ENCODE data around the gene CARD11. TPM values are rescaled to one million over a fixed set of nuclear protein-coding genes. Genes with fewer than 3 reads are reported as not detected.
A peak's percentile ranks its signal among the peaks of the same experiment; 100 is the strongest.

Gene CARD11
- total and polyA plus RNA-seq, 5 donors from 2014 or later = 7.1 to 118 (median 10.8) TPM

DNA sequence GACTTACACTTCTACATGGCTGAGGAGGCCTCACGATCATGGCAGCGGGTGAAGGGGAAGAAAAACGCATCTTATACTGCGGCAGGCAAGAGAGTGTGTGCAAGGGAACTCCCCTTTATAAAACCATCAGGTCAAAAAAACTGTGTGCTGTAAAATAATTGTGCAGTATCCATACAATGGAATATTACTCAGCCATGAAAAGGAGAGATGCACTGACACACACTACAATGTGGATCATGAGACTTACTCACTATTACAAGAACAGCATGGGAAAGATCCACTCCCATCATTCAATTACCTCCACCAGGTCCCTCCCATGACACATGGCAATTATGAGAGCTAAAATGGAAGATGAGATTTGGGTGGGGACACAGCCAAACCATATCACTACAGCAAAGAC lies 27.2 kb upstream of the CARD11 start:
- H3K27ac ChIP-seq (ENCODE audit: insufficient read depth, low read length, poor library complexity, severe bottlenecking) = no peak overlapping the region
- H3K9me3 ChIP-seq (ENCODE audit: control insufficient read depth in 2 of 2, low read length in 2 of 2) = peaks cover 7% of the 10 kb centered on the region in 2 experiments
- H3K4me3 ChIP-seq (ENCODE audit: low read depth, low read length) = no peak overlapping the region
- ATAC-seq (ENCODE audit: low read depth in 2 of 2) (no peak), DNase-seq (no peak)
- Mint-ChIP-seq H3K9me3 (peaks cover 0 to 11% (median 0%) of the 10 kb centered on the region in 7 donors), H3K4me1 (peaks cover 15 to 45% (median 35%) of the 10 kb centered on the region in 4 donors), H3K36me3 (peaks cover 10% of the 10 kb centered on the region), H3K27ac (no peak overlapping the region), H3K27me3 (peaks cover 9% of the 10 kb centered on the region), H3K4me3 (no peak overlapping the region)
- peaks cover 22% of the 10 kb centered on the region for H3K4me1 ChIP-seq (ENCODE audit: control insufficient read depth, insufficient read depth, low read length, poor library complexity, severe bottlenecking)
- no peaks in the 10 kb centered on the region for H3K27me3 ChIP-seq (ENCODE audit: control insufficient read depth, insufficient read depth, low read length)
- H3K36me3 ChIP-seq (ENCODE audit: control insufficient read depth, insufficient read depth, low read length) = no peaks in the 10 kb centered on the region

DNA sequence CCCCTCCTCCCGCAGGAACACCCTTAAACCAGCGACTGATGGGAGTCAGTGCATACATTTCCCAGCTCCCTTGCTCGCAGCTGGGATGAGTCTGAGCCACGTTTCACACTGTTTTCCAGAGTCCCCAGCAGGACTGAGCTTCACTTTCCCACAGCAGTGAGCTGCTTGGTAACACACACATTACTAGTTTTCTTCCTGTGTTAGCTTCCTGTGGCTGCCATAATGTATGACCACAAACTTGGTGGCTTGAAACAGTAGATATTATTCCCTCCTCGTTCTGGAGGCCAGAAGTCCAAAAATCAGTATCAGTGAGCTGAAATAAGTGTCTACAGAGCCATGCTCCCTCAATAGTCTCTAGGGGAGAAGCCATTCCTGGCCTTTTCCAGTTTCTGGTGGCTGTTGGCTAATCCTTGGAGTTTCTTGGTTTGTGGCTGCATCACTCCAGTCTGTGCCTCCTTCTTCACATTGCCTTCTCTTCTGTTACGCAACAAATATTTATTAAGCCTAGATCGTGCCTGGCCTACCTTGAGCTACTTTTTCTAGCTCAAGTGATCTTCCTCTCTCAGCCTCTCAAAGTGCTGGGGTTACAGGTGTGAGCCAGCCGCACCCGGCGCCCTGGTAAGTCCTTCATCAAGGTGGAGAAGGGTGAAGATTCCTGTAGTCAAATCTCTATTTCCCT lies 26.2 kb upstream of the CARD11 start:
- ATAC-seq (ENCODE audit: low read depth in 2 of 2) = no peak
- H3K27ac ChIP-seq (ENCODE audit: insufficient read depth, low read length, poor library complexity, severe bottlenecking) = no peak overlapping the region

DNA sequence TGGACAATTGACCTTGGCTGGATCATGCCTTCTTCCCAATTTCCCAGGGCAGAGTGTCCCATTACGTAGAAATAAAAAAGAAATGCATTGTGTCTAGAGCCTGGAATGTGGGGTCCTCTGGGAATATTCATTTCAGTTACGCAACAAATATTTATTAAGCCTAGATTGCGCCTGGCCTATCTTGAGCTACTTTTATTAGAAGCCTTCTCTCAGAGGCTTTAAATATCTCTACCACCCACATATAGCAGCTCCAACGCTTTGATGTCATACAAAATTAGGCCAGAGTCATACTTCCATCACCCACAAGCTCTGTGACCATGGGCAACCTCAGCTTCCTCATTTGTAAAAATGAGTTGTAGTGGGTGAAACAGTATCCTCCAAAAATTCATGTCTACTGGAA lies 24.9 kb upstream of the CARD11 start:
- DNase-seq (no peak), ATAC-seq (ENCODE audit: low read depth in 2 of 2) (peak in 1 of 2 donors; percentile 34)
- Histone ChIP-seq H3K36me3 (ENCODE audit: control insufficient read depth, insufficient read depth, low read length) (no peaks in the 10 kb centered on the region), H3K27ac (ENCODE audit: insufficient read depth, low read length, poor library complexity, severe bottlenecking) (no peak overlapping the region), H3K4me3 (ENCODE audit: low read depth, low read length) (no peak overlapping the region), H3K4me1 (ENCODE audit: control insufficient read depth, insufficient read depth, low read length, poor library complexity, severe bottlenecking) (peaks cover 41% of the 10 kb centered on the region), H3K27me3 (ENCODE audit: control insufficient read depth, insufficient read depth, low read length) (no peaks in the 10 kb centered on the region), H3K9me3 (ENCODE audit: control insufficient read depth in 2 of 2, low read length in 2 of 2) (peaks cover 4 to 7% of the 10 kb centered on the region in 2 experiments)
- Mint-ChIP-seq H3K4me1 (peaks cover 25 to 61% (median 45%) of the 10 kb centered on the region in 4 donors), H3K36me3 (peaks cover 10% of the 10 kb centered on the region), H3K9me3 (peaks cover 0 to 11% (median 0%) of the 10 kb centered on the region in 7 donors), H3K27ac (no peak overlapping the region), H3K27me3 (peaks cover 9% of the 10 kb centered on the region), H3K4me3 (peak overlapping the region in 1 of 4 donors; percentile 53)

More for the DNA sequence above, 26.2 kb upstream of the CARD11 start:
- H3K9me3 Mint-ChIP-seq = peaks cover 0 to 11% (median 0%) of the 10 kb centered on the region in 7 donors
- H3K9me3 ChIP-seq (ENCODE audit: control insufficient read depth in 2 of 2, low read length in 2 of 2) = peaks cover 4 to 7% of the 10 kb centered on the region in 2 experiments
- H3K4me3 ChIP-seq (ENCODE audit: low read depth, low read length) = no peak overlapping the region
- H3K27me3 Mint-ChIP-seq = peaks cover 9% of the 10 kb centered on the region
- H3K4me3 Mint-ChIP-seq = no peak overlapping the region
- DNase-seq = no peak
- H3K4me1 ChIP-seq (ENCODE audit: control insufficient read depth, insufficient read depth, low read length, poor library complexity, severe bottlenecking) = peaks cover 32% of the 10 kb centered on the region
- peaks cover 25 to 55% (median 43%) of the 10 kb centered on the region in 4 donors for H3K4me1 Mint-ChIP-seq
- H3K36me3 ChIP-seq (ENCODE audit: control insufficient read depth, insufficient read depth, low read length) = no peaks in the 10 kb centered on the region
- no peaks in the 10 kb centered on the region for H3K27me3 ChIP-seq (ENCODE audit: control insufficient read depth, insufficient read depth, low read length)
- H3K27ac Mint-ChIP-seq = peak overlapping the region in 2 of 3 donors; percentile 32 to 86
- H3K36me3 Mint-ChIP-seq = peaks cover 10% of the 10 kb centered on the region

DNA sequence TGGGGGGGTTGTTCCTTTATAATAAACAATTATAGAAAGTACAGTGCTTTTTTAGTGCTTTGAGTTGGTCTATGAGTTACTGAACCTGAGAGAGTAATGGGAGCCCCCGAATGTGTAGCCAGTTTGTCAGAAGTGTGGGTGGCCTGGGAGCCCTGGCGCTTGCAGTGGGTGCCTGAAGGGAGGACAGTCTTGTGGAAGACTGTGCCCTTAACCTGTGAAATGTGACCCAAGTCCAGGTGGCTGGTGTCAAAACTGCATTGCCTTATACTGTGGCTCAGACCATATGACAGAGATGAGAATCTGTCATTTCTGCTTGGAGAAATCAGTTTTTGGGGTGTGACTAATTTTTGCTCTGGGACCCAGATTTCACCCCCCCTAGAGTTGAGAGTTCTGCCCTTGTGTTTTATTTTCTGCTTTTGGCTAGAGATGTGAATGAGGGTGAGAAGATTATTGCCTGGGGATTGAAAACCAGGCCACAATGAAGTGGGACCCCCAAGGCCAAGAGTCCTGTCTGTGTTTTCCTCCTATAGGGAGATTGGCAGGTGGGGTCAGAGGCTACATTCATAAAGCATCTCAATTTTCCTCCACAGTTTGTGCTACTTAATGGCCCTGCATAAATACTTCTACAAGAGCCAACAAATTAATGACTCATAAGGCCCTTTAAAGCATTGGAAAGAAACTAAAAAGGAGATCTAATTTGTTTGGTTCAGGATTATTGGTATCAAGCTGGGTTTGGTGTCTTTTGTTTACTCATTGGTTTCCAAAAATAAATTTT lies 24.1 kb upstream of the CARD11 start:
- ATAC-seq (ENCODE audit: low read depth in 2 of 2) = no peak
- Mint-ChIP-seq H3K27me3 (peaks cover 9% of the 10 kb centered on the region), H3K27ac (peak overlapping the region; percentile 32 to 72 (median 39)), H3K4me1 (peaks cover 30 to 69% (median 50%) of the 10 kb centered on the region in 4 donors), H3K36me3 (peaks cover 10% of the 10 kb centered on the region), H3K9me3 (peaks cover 0 to 11% (median 0%) of the 10 kb centered on the region in 7 donors), H3K4me3 (peak overlapping the region in 3 of 4 donors; percentile 29 to 86 (median 79))
- H3K9me3 ChIP-seq (ENCODE audit: control insufficient read depth in 2 of 2, low read length in 2 of 2) = peaks cover 4 to 7% of the 10 kb centered on the region in 2 experiments
- no peaks in the 10 kb centered on the region for H3K27me3 ChIP-seq (ENCODE audit: control insufficient read depth, insufficient read depth, low read length)
- peaks cover 48% of the 10 kb centered on the region for H3K4me1 ChIP-seq (ENCODE audit: control insufficient read depth, insufficient read depth, low read length, poor library complexity, severe bottlenecking)
- H3K4me3 ChIP-seq (ENCODE audit: low read depth, low read length) = no peak overlapping the region
- no peak overlapping the region for H3K27ac ChIP-seq (ENCODE audit: insufficient read depth, low read length, poor library complexity, severe bottlenecking)
- no peaks in the 10 kb centered on the region for H3K36me3 ChIP-seq (ENCODE audit: control insufficient read depth, insufficient read depth, low read length)
- DNase-seq = no peak

DNA sequence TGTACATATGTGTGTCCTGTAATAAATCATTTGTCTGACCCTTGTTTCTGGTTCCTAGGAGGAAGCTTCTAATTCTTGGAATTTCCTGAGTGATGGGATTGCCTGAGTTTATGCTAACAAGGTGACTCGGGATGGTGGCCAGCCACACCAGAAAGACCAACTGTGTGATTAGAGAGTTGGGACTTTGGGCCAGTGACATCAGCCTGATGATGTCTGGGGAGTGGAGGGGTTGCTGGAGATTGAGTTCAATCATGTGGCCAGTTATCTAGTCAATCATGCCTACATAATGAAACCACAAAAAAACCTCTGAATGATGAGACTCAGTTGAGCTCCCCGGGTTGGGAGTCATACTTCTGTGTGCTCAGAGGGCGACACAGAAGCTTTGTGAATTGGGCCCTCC lies 23.5 kb upstream of the CARD11 start:
- Mint-ChIP-seq H3K27me3 (peaks cover 9% of the 10 kb centered on the region), H3K9me3 (peaks cover 0 to 11% (median 0%) of the 10 kb centered on the region in 7 donors), H3K27ac (peak overlapping the region; percentile 32 to 72 (median 39)), H3K4me1 (peaks cover 31 to 75% (median 51%) of the 10 kb centered on the region in 4 donors), H3K4me3 (peak overlapping the region in 3 of 4 donors; percentile 29 to 86 (median 79)), H3K36me3 (peaks cover 10% of the 10 kb centered on the region)
- DNase-seq = peak in 2 of 3 donors; percentile 23 to 46
- Histone ChIP-seq H3K9me3 (ENCODE audit: control insufficient read depth in 2 of 2, low read length in 2 of 2) (peaks cover 4 to 7% of the 10 kb centered on the region in 2 experiments), H3K27me3 (ENCODE audit: control insufficient read depth, insufficient read depth, low read length) (no peaks in the 10 kb centered on the region), H3K4me3 (ENCODE audit: low read depth, low read length) (no peak overlapping the region), H3K27ac (ENCODE audit: insufficient read depth, low read length, poor library complexity, severe bottlenecking) (no peak overlapping the region), H3K36me3 (ENCODE audit: control insufficient read depth, insufficient read depth, low read length) (no peaks in the 10 kb centered on the region), H3K4me1 (ENCODE audit: control insufficient read depth, insufficient read depth, low read length, poor library complexity, severe bottlenecking) (peaks cover 52% of the 10 kb centered on the region)
- peak in 1 of 2 donors; percentile 60 for ATAC-seq (ENCODE audit: low read depth in 2 of 2)

DNA sequence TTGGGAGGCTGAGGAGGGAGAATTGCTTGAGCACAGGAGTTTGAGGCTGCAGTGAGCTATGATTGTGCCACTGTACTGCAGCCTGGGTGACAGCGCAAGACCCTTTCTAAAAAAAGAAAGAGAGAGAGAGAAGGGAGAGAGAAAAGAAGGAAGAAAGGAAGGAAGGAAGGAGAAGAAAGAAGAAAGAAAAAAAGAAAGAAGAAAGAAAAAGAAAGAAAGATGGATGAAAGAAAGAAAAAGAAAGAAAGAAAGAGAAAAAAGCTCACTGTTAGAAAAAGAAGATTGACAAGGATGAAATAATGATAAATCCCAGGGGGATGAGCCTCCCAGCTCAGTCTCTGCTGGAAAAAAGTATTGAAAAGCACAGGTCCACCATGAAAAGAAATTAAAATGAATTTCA lies 22.8 kb upstream of the CARD11 start:
- H3K4me1 Mint-ChIP-seq = peaks cover 31 to 75% (median 55%) of the 10 kb centered on the region in 4 donors
- H3K27ac ChIP-seq (ENCODE audit: insufficient read depth, low read length, poor library complexity, severe bottlenecking) = no peak overlapping the region
- no peak for ATAC-seq (ENCODE audit: low read depth in 2 of 2)
- H3K36me3 Mint-ChIP-seq = peaks cover 10% of the 10 kb centered on the region
- H3K9me3 ChIP-seq (ENCODE audit: control insufficient read depth in 2 of 2, low read length in 2 of 2) = peaks cover 4 to 7% of the 10 kb centered on the region in 2 experiments
- DNase-seq = no peak
- no peaks in the 10 kb centered on the region for H3K27me3 ChIP-seq (ENCODE audit: control insufficient read depth, insufficient read depth, low read length)
- no peak overlapping the region for H3K4me3 Mint-ChIP-seq
- peaks cover 52% of the 10 kb centered on the region for H3K4me1 ChIP-seq (ENCODE audit: control insufficient read depth, insufficient read depth, low read length, poor library complexity, severe bottlenecking)
- peaks cover 0 to 11% (median 2%) of the 10 kb centered on the region in 7 donors for H3K9me3 Mint-ChIP-seq
- H3K36me3 ChIP-seq (ENCODE audit: control insufficient read depth, insufficient read depth, low read length) = no peaks in the 10 kb centered on the region
- H3K27me3 Mint-ChIP-seq = peaks cover 9% of the 10 kb centered on the region
- H3K4me3 ChIP-seq (ENCODE audit: low read depth, low read length) = no peak overlapping the region
- peak overlapping the region; percentile 39 to 80 (median 59) for H3K27ac Mint-ChIP-seq

DNA sequence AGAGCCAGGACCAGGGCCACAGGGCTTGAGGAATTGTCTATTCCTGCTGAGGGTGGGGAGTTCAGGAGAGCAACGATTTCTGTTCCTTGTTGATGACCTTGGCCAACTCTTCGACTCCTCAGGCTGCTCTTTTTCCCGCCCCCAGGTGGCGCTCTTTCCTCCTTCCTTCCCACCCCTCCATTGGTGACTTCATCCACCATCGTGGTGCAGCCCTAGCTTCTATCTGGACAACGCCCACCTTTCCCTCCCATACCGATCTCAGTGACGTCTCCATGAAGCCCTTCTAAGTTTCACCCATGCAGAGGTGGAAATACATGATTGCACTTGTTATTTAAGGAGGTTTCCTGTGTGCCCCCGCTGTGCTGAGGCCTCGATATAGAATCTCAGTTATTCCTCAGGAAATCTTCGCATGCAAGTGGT lies 22.1 kb upstream of the CARD11 start:
- Histone ChIP-seq H3K27ac (ENCODE audit: insufficient read depth, low read length, poor library complexity, severe bottlenecking) (peak overlapping the region; percentile 52), H3K9me3 (ENCODE audit: control insufficient read depth in 2 of 2, low read length in 2 of 2) (peaks cover 0 to 3% of the 10 kb centered on the region in 2 experiments), H3K27me3 (ENCODE audit: control insufficient read depth, insufficient read depth, low read length) (no peaks in the 10 kb centered on the region), H3K4me3 (ENCODE audit: low read depth, low read length) (peak overlapping the region; percentile 34), H3K4me1 (ENCODE audit: control insufficient read depth, insufficient read depth, low read length, poor library complexity, severe bottlenecking) (peaks cover 52% of the 10 kb centered on the region), H3K36me3 (ENCODE audit: control insufficient read depth, insufficient read depth, low read length) (no peaks in the 10 kb centered on the region)
- Mint-ChIP-seq H3K27me3 (peaks cover 9% of the 10 kb centered on the region), H3K36me3 (peaks cover 2% of the 10 kb centered on the region), H3K9me3 (peaks cover 0 to 3% (median 2%) of the 10 kb centered on the region in 7 donors), H3K4me1 (peaks cover 31 to 74% (median 57%) of the 10 kb centered on the region in 4 donors), H3K27ac (peak overlapping the region; percentile 29 to 92 (median 74)), H3K4me3 (peak overlapping the region in 3 of 4 donors; percentile 26 to 59 (median 29))
- ATAC-seq (ENCODE audit: low read depth in 2 of 2) = peak in 1 of 2 donors; percentile 24
- DNase-seq = peak; percentile 21 to 66 (median 50)
